ENCODE measurements around the gene PYGL.

The PYGL gene

GRCh38 chr14:50865391-50866076 lies 78.7 kb downstream of the PYGL start:
- DNase-seq: no peak

GRCh38 chr14:50864946-50865345 lies 79.3 kb downstream of the PYGL start:
- DNase-seq: no peak

- DNase-seq: no peak
These were observed 80.0 kb downstream of the PYGL start for GRCh38 chr14:50864237-50864636.

- DNase-seq: no peak
These were observed 82.2 kb downstream of the PYGL start for GRCh38 chr14:50862036-50862570.

GRCh38 chr14:50860478-50861086 lies 83.7 kb downstream of the PYGL start:
- DNase-seq: peak; percentile 63

- no peak for DNase-seq
These were observed 85.0 kb downstream of the PYGL start for GRCh38 chr14:50859296-50859624.

- DNase-seq: no peak
These were observed 87.6 kb downstream of the PYGL start for GRCh38 chr14:50856660-50857059.

GRCh38 chr14:50855558-50855957 lies 88.7 kb downstream of the PYGL start:
- DNase-seq: no peak

Measured in NCI-H2171 (cell line).